Non-pigmented ciliary epithelial cell (primary cell): ENCODE measurements around the gene CLK1.
"Not testable (repeated sequence)": the region's sequence is repeated elsewhere in the genome, so short reads cannot be mapped to it uniquely, and the experiment has no call there.

Experiments
- DNase-seq: peaks from one replicate; pipeline ENCODE4 v3.0.0-alpha.2; 2010; ENCODE audit warnings: low read depth

CLK1 gene

GRCh38 chr2:200864176-200865034 is at the start of gene CLK1:
TSS of gene CLK1 (minus strand) at chr2:200864658. CDS start at chr2:200861862, 2,796 bp downstream.
- peak; percentile 61 for DNase-seq

GRCh38 chr2:200913654-200914053 is 49.2 kb upstream of the CLK1 start:
- peak; percentile 38 for DNase-seq

GRCh38 chr2:200909958-200910357 is 45.5 kb upstream of the CLK1 start:
- no peak for DNase-seq

GRCh38 chr2:200905618-200906296 is 41.3 kb upstream of the CLK1 start:
- DNase-seq = peak; percentile 46

DNA sequence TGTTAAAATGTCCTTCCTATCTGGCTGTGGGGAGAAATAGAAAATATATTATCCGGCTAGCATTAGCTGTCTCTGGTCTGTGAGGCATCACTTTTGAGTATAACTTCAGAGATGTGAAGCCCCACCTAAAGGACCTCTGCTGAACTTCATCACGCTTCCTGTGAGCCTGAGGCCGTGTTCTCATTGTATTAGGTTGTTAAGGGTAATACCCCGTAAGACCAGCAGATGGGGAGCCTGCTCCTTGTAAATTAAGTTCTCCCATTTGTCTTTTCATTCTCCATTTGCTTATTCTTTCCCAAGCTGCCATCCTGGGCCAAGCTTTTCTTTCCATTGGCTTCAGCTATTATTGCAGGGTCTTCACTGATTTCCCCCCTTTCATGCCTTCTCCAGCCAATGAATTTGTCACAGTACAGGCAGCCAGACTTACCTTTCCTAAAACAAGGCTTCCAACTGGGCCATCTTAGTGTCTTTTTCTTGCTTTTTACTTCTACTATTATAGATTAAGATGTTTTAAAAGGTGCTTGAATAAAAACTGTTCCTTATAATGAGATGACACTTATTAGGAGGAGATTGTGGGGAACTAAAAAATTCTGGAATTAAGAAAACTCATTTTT is 37.1 kb upstream of the CLK1 start:
- peak; percentile 68 for DNase-seq

GRCh38 chr2:200899482-200899881 is 35.0 kb upstream of the CLK1 start:
- DNase-seq = no peak

GRCh38 chr2:200888704-200889625 is 24.5 kb upstream of the CLK1 start, which contains the start of the genes NIF3L1 and PPIL3:
TSS of gene NIF3L1 (plus strand) at chr2:200889371. CDS start at chr2:200891944, 2,573 bp downstream.
TSS of gene PPIL3 (minus strand) at chr2:200889077. CDS start at chr2:200887615, 1,462 bp downstream.
- peak; percentile 90 for DNase-seq

GRCh38 chr2:200881715-200882249 is 17.3 kb upstream of the CLK1 start:
- DNase-seq = not testable (repeated sequence)

DNA sequence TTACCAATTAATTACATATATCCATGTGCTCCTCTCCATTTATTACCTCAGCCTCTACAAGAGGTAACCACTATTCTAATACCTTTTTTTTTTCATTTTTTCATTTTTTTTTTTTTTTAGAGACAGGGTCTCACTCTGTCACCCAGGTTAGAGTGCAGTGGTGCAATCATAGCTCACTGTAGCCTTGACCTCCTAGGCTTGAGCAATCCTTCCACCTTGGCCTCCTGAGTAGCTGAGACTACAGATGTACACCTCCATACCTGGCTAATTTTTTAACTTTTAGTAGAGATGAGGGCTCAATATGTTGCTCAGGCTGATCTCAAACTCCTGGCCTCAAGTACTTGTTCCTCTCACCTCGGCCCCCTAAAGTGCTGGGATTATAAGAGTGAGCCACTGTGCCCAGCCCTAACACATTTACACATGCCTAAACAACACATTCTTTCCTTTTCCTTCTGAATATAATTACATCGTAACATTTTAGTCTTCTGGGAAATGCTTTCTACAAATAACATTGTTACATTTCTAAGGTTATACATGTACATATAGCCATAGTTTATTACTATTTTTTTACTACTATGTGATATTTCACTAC is 13.9 kb upstream of the CLK1 start:
- DNase-seq = no peak

DNA sequence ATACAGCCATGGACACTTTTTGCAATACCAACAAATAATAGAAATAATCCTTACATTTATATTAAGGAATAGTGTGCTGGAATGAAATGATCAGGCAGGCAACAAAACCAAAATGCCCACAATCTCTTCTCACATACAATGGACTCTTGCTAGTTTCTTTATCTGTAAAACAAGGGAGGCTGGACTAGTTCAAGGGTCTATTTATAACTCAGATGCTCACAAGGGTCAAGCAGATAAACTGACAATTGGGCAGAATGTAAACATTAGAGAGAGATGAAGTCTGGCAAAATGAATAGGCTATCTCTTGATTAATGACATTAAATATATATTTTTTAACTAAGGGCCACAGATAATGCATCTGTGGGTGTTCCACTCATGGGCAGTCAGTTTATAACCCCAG is 13.0 kb upstream of the CLK1 start:
- no peak for DNase-seq

DNA sequence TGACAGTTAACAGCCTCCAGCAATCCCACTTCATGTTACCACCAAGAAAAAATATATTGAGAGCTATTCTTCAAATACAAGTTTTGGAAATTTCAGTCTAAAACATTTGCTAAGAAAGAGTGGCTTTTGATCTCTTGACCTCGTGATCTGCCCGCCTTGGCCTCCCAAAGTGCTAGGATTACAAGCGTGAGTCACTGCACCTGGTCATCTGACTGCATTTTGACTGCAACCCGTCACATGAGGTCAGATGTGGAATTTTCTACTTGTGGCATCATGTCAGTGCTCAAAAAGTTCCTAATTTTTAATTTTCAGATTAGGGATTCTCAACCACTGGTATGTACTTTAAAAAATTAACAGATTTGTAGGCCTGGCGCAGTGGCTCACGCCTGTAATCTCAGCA is 9.1 kb upstream of the CLK1 start:
- no peak for DNase-seq

DNA sequence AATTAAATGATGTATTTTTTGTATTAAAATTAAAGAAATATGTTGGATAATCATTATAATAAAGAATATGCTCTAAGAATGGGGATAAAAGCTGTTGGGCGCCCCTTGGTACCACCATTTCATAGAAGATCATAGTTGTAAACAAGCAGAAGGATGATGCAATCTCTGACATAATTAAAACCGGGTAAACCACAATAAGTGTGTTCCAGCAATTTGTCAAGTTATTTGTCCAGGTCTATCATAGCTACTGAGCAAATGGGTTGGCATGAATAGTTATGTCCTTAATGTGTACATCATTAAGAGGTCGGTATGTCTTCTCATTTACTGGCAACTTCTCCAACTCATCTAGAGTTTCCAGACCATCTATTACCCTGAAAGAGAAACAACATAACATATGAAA is 6.7 kb upstream of the CLK1 start:
- no peak for DNase-seq

GRCh38 chr2:200869014-200869413 is 4.6 kb upstream of the CLK1 start:
- no peak for DNase-seq

DNA sequence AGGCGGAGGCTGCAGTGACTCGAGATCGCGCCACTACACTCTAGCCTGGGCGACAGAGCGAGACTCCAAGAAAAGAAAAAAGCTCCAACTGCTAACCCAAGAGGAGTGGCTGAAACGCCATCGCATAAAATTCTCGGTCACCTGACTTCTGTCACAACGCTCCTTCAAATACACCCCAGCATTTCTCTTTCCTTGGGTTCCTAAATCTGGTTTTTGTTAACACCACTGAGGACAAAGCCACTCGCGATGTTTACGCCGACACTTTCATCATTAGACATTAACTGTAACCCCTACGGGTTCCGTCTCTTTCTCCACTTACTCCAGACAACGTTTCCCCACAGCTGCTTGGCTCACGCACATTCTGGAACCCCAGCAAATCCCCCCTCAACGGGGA is 679 bp downstream of the CLK1 start:
- no peak for DNase-seq

GRCh38 chr2:200862532-200863000 is 1.9 kb downstream of the CLK1 start:
- DNase-seq = no peak

DNA sequence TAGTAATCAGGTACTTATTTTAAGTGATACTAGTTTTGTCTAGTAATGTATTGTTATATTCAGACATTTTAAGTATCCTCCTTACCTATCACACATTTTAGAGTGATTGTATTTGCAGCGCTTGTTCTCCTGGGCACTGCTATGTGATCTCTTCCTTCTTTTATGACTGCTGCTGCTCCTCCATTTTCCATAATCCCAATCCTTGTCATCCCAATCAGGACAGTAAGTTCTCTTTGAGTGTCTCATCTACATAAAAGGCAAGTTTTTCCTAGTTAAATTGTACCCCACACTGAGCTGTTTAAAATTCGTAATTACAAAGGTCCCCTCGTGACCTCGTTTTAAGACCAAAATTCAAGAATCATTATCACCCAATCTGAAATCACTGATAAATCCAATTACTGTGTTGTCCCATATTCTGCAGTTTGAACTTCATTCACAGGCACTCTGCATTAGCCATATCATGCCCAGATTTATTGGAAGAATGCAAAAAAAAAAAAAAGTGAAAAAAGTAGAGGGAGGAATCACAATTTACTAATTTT is 2.8 kb downstream of the CLK1 start:
- DNase-seq = no peak

DNA sequence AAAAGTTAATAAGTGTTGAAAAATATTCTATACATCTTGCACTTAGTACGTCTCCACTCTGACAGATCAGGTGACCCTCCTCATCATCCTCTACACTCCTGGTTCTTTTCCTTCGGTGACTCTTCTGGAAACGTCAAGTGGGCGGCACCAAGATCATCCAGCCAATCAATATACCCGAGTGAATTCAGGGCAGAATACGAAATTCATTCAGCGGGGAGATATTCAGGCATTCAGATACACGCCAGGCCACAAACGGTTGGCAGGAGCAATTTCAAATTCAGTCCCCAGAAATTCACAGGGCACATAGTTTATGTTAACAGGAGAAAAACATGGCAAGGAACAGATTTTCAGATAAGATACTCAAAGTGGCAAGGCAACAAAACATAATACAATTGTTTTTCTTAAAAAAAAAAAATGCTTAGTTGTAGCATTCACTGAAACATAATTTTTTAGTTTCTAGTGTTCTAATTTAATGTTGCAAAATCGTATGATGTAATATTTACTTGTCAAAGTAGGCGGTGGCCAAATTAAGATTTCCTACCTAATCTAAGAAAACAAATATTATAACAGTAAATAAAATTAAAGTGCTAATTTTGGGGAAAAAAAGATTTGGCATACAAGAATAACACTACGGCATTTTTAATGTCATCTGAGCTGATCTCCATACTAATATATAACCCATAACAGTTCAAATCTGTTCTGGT is 4.2 kb downstream of the CLK1 start:
- DNase-seq = no peak

DNA sequence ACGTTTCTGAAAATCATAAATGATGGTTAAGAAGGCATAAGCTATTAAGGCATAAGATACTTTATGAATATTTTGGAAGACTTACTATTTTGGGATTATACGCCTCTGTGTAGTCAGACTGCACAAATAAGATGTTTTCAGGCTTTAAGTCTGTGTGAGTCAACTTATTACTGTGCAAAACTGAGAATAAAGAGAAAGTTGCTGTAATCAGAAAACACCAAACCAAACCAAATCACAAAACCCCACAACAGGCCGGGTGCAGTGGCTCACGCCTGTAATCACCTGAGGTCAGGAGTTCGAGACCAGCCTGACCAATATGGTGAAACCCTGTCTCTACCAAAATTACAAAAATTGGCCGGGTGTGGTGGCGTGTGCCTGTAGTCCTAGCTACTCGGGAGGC is 7.7 kb downstream of the CLK1 start:
- no peak for DNase-seq

DNA sequence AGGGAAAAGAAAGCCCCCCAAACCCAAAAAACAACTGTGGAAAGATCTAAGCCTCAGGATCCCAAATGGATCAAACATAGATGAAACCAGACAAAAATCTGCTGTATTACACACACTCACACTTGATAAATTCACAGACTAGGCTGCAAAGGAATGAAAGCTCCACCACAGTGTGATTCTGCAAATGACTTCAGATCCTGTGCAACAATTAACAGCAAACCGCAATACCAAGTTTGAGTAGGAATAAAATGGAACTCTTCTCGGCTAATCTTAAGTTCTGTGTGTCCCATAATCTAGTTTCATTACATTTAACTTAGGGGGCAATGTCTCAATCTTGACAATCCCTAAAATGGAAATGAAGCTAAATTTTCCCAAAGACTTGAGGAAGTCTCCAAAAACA is 11.9 kb downstream of the CLK1 start:
- no peak for DNase-seq
